K562 (cell line): Measurements from ENCODE around the gene BBS5.

ENCODE experiments used
- CCAR2 ChIP-seq: fragments of 200-400 bp; formaldehyde crosslinking; IDR thresholded peaks from 2 replicates; pipeline ENCODE4 v1.6.1; 2017; ENCODE audit warnings: mild to moderate bottlenecking, low read depth, low read length
- CREB1 ChIP-seq, 2 experiments: sonication (generic) in 1 of 2; formaldehyde crosslinking in 1 of 2; IDR thresholded peaks; 2 replicates each; pipeline versions ENCODE4 v1.6.1 to v1.8.0; 2012 to 2022; ENCODE audit warnings: inconsistent platforms in 1 of 2, mild to moderate bottlenecking in 1 of 2, missing genetic modification reagents in 1 of 2, moderate library complexity in 1 of 2
- GABPA ChIP-seq: fragments of 200-800 bp; sonication (Bioruptor generic); conservative IDR thresholded peaks from 2 replicates; pipeline ENCODE4 v1.6.1; 2016; ENCODE audit warnings: low read depth, missing genetic modification characterization, missing compliant biosample characterization
- TCF7 ChIP-seq: sonication (generic); IDR thresholded peaks from 2 replicates; pipeline ENCODE4 v1.6.1; 2016; ENCODE audit warnings: antibody characterized with exemption, borderline replicate concordance
- ZNF146 ChIP-seq: IDR thresholded peaks from one replicate; pipeline ENCODE4 v1.6.1; 2018; ENCODE audit warnings: missing compliant biosample characterization; ENCODE audit not compliant: unreplicated experiment
- ZNF41 ChIP-seq: fragments of 250-450 bp; sonication (Bioruptor Pico); conservative IDR thresholded peaks from 2 replicates; pipeline ENCODE4 v1.4.0; 2020; ENCODE audit warnings: mild to moderate bottlenecking
- TF ChIP-seq, protein P1 (sequence below): fragments of 150-350 bp; IDR thresholded peaks from 2 replicates; pipeline ENCODE4 v1.6.1; 2014; ENCODE audit warnings: low read depth, mild to moderate bottlenecking, low read length, borderline replicate concordance

DNA sequence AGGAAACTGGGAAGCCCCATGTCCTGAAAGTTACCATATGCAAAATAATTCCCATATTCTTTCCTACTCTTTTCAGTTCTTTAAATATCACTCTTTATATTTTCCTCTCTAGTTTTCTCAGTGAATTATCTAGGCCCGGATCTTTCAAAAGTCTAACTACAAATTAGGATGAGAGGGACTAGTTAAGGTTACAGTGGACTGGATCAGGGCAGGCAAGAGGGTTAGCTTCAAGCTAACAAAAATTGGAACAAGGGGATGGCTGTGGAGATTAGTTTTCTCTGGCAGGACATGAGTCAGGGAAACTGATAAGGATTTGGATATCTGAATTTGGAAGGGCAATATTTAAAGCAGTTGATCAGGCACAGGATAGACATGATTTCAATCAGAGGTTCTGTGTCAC lies 30.4 kb upstream of the BBS5 start:
- TF ChIP-seq CREB1 (IDR thresholded peaks at IDR 0.05) (no peak), CREB1 (CRISPR knock-in tag; IDR thresholded peaks at IDR 0.05) (no peak), CCAR2 (no peak), GABPA (tag) (no peak), ZNF41 (CRISPR knock-in tag) (no peak), ZNF146 (CRISPR knock-in tag) (no peak), TCF7 (no peak)
- TF ChIP-seq, protein P1, sequence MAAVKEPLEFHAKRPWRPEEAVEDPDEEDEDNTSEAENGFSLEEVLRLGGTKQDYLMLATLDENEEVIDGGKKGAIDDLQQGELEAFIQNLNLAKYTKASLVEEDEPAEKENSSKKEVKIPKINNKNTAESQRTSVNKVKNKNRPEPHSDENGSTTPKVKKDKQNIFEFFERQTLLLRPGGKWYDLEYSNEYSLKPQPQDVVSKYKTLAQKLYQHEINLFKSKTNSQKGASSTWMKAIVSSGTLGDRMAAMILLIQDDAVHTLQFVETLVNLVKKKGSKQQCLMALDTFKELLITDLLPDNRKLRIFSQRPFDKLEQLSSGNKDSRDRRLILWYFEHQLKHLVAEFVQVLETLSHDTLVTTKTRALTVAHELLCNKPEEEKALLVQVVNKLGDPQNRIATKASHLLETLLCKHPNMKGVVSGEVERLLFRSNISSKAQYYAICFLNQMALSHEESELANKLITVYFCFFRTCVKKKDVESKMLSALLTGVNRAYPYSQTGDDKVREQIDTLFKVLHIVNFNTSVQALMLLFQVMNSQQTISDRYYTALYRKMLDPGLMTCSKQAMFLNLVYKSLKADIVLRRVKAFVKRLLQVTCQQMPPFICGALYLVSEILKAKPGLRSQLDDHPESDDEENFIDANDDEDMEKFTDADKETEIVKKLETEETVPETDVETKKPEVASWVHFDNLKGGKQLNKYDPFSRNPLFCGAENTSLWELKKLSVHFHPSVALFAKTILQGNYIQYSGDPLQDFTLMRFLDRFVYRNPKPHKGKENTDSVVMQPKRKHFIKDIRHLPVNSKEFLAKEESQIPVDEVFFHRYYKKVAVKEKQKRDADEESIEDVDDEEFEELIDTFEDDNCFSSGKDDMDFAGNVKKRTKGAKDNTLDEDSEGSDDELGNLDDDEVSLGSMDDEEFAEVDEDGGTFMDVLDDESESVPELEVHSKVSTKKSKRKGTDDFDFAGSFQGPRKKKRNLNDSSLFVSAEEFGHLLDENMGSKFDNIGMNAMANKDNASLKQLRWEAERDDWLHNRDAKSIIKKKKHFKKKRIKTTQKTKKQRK, result no peak
